GM21717 (cell line): Measurements from ENCODE around the gene BNC2.
"Not testable (repeated sequence)": the region's sequence is repeated elsewhere in the genome, so short reads cannot be mapped to it uniquely, and the experiment has no call there.

Source experiments
- ATAC-seq: cut with Tn5 transposase; IDR thresholded peaks from one replicate; pipeline ENCODE4 v1.9.1; 2021; ENCODE audit warnings: mild to moderate bottlenecking, moderate library complexity; ENCODE audit not compliant: unreplicated experiment

BNC2 gene

DNA sequence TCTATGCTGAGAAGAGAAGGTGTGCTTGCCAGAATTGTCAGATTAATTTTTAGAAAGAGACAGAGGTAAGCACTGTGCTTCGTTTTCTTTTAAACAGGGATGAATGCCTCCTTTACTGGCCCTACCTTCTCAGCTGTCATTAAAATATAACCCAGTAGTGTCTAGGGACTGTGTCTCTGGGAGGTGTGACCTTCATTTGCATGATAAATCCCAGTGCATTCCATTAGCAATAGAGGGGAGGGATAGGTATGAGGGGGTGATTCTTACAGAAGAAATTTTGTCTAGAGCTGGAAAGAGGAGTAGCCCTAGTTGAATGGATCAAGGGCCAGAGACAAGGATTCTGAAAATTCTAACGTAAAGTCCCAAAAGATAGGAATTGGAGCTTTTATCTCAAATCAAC, 351.5 kb downstream of the BNC2 start:
- no peak for ATAC-seq

DNA sequence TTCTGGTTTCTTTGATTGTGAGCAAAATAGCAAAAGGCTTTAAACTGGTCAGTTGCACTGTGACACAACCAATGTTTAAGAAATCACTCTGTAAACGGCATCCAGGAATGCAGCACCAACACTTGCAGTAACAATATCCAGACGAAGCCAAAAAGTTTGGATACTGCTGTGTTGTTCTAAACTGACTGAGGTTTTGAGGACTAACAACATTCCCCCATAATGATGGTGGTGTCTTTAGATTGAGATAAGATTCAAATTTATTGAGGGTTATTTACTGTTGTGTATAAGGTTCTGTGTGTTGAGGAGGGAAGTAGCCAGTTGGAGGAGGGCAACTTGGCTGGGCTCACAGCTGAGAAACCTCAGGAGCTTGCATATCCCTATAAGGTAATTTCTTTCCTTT, 353.6 kb downstream of the BNC2 start:
- no peak for ATAC-seq

DNA sequence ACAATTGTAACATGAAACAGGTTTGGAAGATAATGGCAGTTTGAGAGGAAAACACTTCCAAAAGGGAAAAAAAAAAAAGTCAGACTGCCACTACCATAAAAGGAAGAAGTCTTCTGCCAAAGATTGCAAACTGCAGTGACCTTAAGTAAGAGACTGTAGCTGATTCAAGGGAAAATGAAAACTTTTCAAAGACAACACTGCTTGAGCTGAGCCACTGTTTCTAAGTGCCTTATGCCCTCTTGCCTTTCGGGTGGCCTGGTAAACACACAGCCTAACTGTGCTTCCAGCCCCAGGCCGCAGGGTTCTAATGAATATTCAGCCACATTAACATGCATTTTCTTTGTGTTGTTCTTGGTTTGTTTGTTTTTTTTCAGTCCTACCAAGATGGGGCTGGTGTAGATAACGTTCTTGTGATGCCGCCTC, 354.6 kb downstream of the BNC2 start:
- no peak for ATAC-seq

DNA sequence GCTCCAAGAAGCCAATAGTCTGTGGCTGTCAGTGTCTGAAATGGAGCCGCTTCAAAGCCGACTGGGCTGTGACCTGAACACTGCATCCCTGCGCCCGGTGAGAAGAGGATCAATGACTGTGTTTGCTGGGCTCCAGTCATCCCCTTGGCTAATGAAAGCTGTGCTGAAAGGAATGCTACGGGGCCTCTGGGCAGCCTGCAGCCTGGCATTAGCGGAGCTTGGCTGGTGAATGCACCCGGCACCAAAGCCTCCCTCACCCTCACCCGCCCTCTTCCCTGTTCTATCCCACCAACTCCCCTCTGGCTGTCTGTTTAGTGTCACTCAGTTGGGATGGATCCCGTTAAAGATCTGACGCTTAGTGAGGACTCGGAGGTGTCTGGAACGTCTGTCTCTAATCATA, 355.3 kb downstream of the BNC2 start:
- ATAC-seq = no peak

DNA sequence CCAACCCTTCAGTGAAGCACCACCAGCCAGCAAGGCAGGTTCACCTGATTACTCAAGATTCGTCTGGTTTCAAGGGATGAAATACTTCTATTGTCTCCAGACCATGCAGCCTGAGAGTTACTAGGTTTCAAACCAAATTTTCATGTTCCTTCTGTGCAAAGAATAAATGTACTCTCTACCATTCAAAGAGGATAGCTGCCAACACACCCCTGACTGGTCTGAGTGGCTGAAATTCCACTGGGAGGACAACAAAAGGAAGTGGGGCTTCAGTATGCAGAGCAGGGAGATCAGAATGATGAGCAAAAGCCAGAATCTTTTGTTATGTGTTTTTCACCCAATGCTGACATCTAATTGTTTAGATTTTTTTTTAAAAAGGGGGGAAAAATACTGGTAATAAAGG, 356.3 kb downstream of the BNC2 start:
- ATAC-seq = no peak

DNA sequence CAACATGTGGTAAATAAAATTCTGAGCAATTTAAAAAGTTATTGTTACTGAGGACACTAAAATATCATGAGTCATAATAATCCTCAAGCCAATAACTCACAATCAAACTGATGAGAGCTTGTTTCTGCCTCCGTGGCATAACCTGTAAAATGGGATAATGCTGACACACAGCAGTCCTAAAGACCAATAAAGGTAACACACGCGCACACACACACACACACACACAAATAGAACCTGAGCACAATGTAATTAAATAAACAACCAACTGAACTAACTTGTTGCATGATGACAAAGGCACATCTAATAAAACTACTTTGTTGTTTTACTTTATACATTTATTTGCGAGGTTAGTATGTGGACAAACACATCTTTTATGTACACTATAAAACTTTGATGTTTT, 358.2 kb downstream of the BNC2 start:
- no peak for ATAC-seq

DNA sequence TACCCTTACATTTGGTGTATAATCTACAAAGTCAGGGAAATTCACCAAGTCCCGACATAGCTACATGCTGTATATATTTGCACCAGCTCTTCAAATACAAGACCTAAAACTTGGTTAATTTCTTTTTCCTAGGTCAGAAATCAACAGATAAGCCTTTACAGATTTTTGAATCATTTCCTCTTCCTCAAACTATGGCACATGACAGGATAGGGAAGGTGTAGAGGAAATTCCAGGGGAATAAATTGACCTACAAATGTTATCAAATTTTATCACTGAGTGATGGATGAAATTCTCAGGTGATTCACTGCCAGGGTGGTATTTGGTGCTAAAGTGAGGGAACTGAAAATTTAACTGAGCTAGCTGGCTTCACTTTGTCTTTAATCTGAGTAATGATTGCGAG, 360.0 kb downstream of the BNC2 start:
- ATAC-seq = no peak

- no peak for ATAC-seq
Measured at GRCh38 chr9:16509997-16510396, 360.5 kb downstream of the BNC2 start.

GRCh38 chr9:16505199-16505598, 365.3 kb downstream of the BNC2 start:
- ATAC-seq = no peak

GRCh38 chr9:16501726-16502125, 368.7 kb downstream of the BNC2 start:
- ATAC-seq = no peak

GRCh38 chr9:16501141-16501540, 369.3 kb downstream of the BNC2 start:
- ATAC-seq = no peak

DNA sequence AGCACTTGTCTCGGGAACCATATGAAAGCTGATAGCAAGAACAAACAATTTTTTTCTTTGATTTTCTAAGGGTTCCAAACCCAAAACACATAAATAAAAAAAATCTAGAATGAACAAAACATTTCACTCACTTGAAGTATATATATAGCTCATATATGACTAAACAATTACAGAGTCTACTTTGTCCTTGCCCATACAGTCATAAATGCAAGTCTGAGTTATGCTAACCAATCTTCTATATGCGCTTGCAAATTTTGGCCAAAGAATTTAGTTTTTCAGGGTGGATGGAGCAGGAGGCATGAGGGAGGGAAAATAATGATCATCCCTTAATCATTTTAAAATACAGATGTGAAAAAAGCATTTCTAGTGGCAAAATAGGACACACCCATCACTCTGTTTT, 370.1 kb downstream of the BNC2 start:
- no peak for ATAC-seq

DNA sequence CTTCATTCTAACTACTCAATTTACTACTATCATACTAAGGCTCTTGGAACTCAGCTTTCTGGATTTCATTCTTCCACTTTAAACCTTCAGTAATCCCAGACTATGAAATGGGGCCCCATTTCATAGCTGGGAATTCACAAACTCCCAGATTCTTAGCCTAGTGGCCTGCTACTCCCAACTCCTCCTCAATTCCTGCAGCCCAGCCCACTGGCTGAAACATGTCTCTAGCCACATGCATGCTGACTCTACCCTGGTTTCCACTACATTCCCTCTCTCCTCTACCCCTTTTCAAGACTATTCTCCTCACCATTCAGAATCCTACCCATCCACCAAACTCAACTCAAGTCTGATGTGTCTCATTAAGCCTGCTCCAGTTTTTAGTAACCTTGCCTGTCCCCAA, 370.6 kb downstream of the BNC2 start:
- ATAC-seq = no peak

DNA sequence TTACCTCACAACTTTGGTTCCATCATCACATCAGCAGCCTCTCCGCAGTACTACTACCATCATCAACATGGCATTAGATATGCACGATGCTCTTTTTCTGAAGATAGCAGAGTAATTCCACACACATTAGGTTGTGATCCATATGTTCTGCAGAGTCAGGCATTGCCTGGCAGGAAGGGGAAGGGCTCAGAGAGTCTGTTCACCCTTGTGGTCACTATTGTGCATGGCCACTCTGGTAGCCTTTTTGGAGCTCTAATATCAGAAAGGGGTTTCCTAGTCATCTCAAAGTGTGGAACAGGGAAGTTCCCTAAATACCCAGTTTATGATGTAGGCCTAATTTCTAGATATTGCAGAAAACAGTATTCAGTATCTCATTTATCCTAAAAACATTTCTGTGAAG, 373.6 kb downstream of the BNC2 start:
- no peak for ATAC-seq

GRCh38 chr9:16487915-16488314, 382.6 kb downstream of the BNC2 start:
- no peak for ATAC-seq

DNA sequence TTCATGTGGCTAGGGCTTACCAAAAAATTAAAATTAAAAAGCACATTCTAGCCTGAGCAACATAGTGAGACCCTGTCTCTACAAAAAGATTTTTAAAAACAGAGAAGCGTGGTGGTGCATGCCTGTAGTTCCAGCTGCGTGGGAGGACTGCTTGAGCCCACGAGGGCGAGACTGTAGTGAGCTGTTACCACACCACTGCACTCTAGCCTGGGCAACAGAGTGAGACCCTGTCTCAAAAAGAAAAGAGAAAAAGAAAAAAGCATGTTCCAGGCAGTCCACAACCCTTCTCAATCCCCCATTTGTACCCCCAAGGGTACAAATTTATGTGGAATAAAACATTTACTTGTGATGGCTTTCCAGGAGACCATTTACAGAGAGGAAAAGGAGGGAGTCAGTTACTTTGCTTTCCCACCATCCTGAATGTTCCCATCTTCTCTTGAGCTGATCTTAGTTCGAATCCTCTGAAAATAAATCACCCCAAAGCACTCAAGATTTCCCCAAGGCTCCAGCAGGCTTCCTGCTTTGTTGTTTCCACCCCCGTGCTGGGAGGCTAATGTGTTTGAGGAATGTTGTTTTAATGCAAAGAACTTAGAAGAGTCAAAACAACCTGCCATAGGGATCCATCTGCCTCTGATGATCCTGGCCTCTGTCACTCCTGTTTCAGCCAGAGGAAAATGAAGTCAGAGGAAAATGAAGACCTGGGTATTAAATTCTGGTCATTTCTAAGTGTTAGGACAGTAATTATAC, 384.7 kb downstream of the BNC2 start:
- ATAC-seq = no peak

DNA sequence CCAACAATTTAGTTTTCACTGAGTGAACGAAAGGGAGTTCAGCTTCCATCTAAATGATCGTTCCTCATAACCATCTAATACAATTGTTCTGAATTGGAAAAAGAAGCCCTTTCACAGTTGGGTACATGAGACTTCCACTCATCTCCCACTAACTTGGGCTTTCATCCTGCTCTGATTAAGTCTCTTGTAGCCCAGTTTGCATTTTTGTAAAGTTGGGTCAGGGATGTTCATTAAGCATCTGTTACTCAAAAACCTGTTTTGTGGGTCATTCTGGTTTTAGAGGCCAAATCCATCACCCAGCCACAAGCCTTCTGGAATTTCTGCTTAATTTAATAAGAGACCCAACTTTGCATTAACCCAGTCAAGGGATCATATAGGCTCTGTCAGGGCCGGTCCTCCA, 385.3 kb downstream of the BNC2 start:
- no peak for ATAC-seq

GRCh38 chr9:16484744-16485143, 385.7 kb downstream of the BNC2 start:
- ATAC-seq = no peak

DNA sequence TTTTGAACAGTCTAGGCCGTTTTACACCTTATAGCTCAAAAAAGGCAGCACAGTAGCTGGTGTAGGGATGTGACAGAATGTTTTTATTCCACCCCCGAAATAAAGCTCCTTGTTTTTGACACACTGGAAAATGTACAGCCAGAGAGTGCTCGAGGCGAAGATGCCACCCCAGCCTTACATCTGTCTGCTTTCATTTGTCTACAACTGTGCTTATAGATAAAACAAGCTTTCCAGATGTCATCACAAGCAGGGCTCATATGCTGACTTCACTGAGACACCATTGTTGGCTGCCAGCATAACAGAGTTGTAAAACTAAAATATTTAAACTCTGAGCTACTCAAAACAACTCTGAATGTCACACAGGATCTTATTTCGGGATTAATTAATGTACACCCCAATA, 386.3 kb downstream of the BNC2 start:
- no peak for ATAC-seq

DNA sequence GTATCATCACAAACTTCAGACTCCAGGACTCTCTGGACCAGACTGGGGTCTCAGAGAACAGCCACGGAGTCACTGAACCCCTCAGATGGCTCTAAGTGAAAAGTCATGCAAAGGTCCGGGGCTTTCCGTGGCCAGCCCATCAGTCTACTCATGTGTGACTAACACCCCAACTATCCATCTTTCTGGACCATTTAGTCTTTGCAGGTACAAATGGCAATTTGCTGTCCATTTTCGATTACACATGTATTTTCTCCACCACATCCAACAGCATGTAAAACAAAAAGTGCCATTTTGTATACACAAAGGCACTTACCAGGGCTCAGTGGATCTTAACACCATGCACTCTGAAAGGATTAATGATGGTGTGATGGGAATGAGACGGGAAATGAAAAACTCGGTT, 387.7 kb downstream of the BNC2 start:
- no peak for ATAC-seq

DNA sequence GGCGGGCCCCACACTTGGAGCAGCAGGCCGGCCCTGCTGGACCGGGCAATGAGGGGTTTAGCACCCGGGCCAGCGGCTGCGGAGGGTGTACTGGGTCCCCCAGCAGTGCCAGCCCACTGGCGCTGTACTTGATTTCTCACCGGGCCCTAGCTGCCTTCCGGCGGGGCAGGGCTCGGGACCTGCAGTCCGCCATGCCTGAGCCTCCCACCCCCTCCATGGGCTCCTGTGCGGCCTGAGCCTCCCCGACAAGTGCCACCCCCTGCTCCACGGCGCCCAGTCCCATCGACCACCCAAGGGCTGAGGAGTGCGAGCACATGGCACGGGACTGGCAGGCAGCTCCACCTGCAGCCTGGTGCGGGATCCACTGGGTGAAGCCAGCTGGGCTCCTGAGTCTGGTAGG, 389.9 kb downstream of the BNC2 start:
- not testable (repeated sequence) for ATAC-seq

- ATAC-seq = no peak
Measured at GRCh38 chr9:16475996-16476395, 394.5 kb downstream of the BNC2 start.

GRCh38 chr9:16475257-16475656, 395.2 kb downstream of the BNC2 start:
- ATAC-seq = no peak
